Skeletal muscle satellite cell (primary cell): ENCODE results near the gene LMO7. TPM values are rescaled to one million over a fixed set of nuclear protein-coding genes. Genes with fewer than 3 reads are reported as not detected.
A peak's percentile ranks its signal among the peaks of the same experiment; 100 is the strongest.

Experiments
- H3K27me3 ChIP-seq: 2 replicates; pipeline ENCODE4 v1.7.0; 2013; ENCODE audit warnings: low read length; ENCODE audit not compliant: control insufficient read depth, insufficient read depth
- H3K36me3 ChIP-seq: 2 replicates; pipeline ENCODE4 v1.7.0; 2013; ENCODE audit warnings: mild to moderate bottlenecking, control low read depth, low read length; ENCODE audit not compliant: insufficient read depth
- H3K4me1 ChIP-seq: 2 replicates; pipeline ENCODE4 v1.7.0; 2013; ENCODE audit warnings: low read length; ENCODE audit not compliant: control insufficient read depth, insufficient read depth
- H3K4me2 ChIP-seq: 2 replicates; pipeline ENCODE4 v1.7.0; 2013; ENCODE audit warnings: mild to moderate bottlenecking, low read length
- H3K4me3 ChIP-seq: 2 replicates; pipeline ENCODE4 v1.7.0; 2013; ENCODE audit warnings: low read length
- H3K9ac ChIP-seq: 2 replicates; pipeline ENCODE4 v1.7.0; 2013; ENCODE audit warnings: mild to moderate bottlenecking, low read depth, low read length, moderate library complexity
- H3K9me3 ChIP-seq: replicated peaks from 2 replicates; pipeline ENCODE4 v1.7.0; 2013; ENCODE audit warnings: mild to moderate bottlenecking, control low read depth, low read length
- total RNA-seq: library from RNA; depleted of rRNA; stranded (reverse); fragments of >200 nt; gene quantifications from 2 replicates; pipeline ENCODE4 v1.2.3, GENCODE V29; 2012; rRNA removed

Gene LMO7
- total RNA-seq = 24.6 and 61.4 TPM in 2 replicates

DNA sequence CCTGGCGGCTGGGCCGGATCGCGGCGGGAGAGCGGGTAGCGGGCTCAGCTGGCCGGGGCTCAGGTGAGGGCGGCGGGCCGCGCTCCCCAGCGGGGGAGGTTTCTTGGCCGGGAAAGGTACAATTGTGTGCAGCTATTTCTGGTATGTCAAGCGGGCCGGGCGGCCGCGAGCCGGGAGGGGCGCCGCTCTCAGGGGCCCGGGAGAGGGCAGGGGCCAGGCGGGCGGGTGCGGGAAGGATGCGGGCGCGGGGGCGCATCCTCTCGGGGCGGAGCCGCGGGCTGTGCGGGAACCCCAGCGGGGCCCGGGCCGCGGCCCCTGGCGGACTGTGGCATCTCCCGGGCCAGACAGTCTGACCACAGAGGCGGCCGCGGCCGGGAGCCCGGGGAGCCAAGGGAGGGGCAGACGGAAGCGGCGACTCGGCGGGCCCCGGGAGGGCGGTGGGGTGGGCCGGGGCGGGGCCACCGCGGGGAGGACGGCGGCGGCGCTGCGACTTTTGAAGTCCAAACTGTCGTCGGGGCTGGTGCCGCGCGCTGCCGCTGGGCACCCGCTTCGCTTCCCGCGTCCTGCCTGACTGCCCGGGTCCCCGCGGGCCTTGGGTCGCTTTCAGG, at the start of gene LMO7:
Gene LMO7 (plus strand): TSS at position 503 of the 608 bp plus-strand sequence. CDS start 328 bp downstream, outside the sequence.
- no peaks in the 10 kb centered on the region for H3K27me3 ChIP-seq

DNA sequence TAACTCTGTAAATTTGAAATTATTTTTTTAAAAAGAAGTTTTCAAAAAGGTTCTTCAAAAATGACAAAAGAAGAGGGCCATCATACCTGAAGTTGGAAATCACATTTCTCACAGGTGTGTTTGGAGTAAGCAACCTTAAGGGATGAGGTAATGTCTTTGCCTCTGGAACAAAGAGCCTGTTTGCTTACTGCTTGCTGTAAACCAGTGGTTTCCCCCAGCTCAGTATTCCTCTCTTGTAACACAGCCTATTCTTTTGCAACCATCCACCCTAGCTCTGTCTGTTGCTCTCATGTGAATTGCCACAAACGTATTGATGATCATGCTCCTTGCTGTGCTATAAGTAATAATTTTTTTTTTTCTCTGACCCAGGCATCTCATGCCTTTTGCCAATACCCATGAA, 48.5 kb upstream of the LMO7 start:
- H3K4me2 ChIP-seq = no peak overlapping the region
- peaks cover 31% of the 10 kb centered on the region for H3K36me3 ChIP-seq
- H3K9me3 ChIP-seq = peaks cover 4% of the 10 kb centered on the region
- H3K4me3 ChIP-seq = no peak overlapping the region
- H3K27me3 ChIP-seq = no peaks in the 10 kb centered on the region
- H3K4me1 ChIP-seq = no peaks in the 10 kb centered on the region
- H3K9ac ChIP-seq = no peak overlapping the region

More for the DNA sequence above, at the start of gene LMO7:
- Histone ChIP-seq H3K9me3 (no peaks in the 10 kb centered on the region), H3K36me3 (peaks cover 24% of the 10 kb centered on the region), H3K4me2 (peak within 1 kb of the TSS; percentile 88), H3K4me1 (peaks cover 48% of the 10 kb centered on the region), H3K9ac (peak within 1 kb of the TSS; percentile 93), H3K4me3 (peak within 1 kb of the TSS; percentile 97)

DNA sequence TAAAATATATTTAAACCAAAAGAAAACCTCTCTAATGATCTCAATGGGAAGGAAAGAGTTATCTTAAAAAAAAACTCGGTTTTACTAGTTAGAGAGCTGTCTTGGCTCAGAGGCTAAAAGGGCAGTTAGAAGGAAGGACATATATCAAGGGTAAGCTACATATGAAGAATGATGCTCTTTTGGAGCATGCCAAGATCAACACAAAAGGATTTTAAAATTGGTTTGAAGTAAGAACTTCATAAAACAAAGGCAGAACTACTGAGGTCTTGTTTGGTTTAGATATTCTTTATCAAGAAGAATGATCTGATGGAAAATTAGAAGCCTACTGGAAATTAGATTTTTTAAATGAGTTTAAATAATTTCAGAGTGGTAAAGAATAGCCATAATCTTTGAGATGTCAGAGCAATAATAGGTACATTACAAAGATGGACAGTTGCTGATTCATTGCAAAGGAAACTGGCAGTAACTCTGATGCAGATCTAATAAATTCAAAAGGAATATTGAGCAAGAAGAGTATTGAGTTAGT, 39.4 kb upstream of the LMO7 start:
- H3K9me3 ChIP-seq = no peaks in the 10 kb centered on the region

DNA sequence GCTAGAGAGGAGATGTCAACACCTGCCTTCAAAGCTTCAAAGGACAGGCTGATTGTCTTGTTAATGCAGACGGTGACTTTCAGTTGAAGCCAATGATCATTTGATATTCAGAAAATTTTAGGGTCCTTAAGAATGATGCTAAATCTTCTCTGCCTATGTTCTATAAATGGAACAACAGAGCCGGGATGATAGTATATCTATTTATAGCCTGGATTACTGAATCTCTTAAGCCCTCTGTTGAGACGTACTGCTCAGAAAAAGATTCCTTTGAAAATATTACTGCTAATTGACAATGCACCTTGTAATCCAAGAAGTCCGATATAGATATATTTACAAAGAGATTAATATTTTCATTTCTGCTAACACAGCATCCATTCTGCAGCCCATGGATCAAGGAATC, 35.8 kb upstream of the LMO7 start:
- no peak overlapping the region for H3K9ac ChIP-seq
- peaks cover 24% of the 10 kb centered on the region for H3K4me1 ChIP-seq
- H3K27me3 ChIP-seq = no peaks in the 10 kb centered on the region
- no peak overlapping the region for H3K4me3 ChIP-seq
- no peak overlapping the region for H3K4me2 ChIP-seq
- peaks cover 3% of the 10 kb centered on the region for H3K36me3 ChIP-seq
- no peaks in the 10 kb centered on the region for H3K9me3 ChIP-seq

More for the DNA sequence above, 39.4 kb upstream of the LMO7 start:
- H3K4me1 ChIP-seq = peaks cover 19% of the 10 kb centered on the region
- peaks cover 2% of the 10 kb centered on the region for H3K36me3 ChIP-seq
- no peak overlapping the region for H3K4me3 ChIP-seq
- no peak overlapping the region for H3K4me2 ChIP-seq
- no peaks in the 10 kb centered on the region for H3K27me3 ChIP-seq
- H3K9ac ChIP-seq = no peak overlapping the region

DNA sequence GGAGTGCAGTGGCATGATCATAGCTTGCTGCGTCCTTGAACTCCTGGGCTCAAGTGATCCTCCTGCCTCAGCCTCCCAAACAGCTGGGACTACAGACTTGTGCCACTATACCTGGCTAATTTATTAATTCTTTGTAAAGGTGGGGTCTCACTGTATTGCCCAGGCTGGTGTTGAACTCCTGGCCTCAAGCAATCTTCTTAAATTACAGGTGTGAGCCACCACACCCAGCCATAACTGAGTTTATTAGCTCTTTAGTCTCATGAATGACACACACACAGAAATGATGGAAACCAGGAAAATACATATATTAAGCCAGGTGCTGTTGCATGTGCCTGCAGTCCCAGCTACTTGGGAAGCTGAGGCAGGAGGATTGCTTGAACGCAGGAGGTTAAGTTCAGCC, 33.1 kb upstream of the LMO7 start:
- no peaks in the 10 kb centered on the region for H3K27me3 ChIP-seq
- no peak overlapping the region for H3K4me2 ChIP-seq
- H3K9ac ChIP-seq = no peak overlapping the region
- no peaks in the 10 kb centered on the region for H3K9me3 ChIP-seq
- peaks cover 17% of the 10 kb centered on the region for H3K4me1 ChIP-seq
- peaks cover 16% of the 10 kb centered on the region for H3K36me3 ChIP-seq
- no peak overlapping the region for H3K4me3 ChIP-seq

DNA sequence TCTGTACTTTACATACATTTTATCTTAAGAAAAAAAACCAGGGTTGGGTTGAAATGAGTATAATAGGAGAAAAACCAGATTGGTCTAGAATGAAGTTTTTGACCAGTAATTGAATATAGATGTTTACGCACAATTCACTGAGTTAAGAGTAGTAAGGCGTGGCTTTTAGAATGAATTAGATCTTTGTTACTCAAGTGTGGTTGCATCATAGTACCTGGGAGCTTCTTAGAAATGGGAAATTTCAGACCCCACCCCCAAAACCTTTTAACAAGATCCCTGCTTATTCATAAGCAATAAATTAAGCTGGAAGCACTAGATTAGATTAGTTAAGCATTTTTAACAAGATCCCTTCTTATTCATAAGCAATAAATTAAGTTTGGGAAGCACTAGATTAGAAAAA, 28.7 kb upstream of the LMO7 start:
- peaks cover under 1% of the 10 kb centered on the region for H3K4me1 ChIP-seq
- H3K4me3 ChIP-seq = no peak overlapping the region
- H3K9ac ChIP-seq = no peak overlapping the region
- no peaks in the 10 kb centered on the region for H3K27me3 ChIP-seq
- no peak overlapping the region for H3K4me2 ChIP-seq
- peaks cover 16% of the 10 kb centered on the region for H3K36me3 ChIP-seq
- no peaks in the 10 kb centered on the region for H3K9me3 ChIP-seq

DNA sequence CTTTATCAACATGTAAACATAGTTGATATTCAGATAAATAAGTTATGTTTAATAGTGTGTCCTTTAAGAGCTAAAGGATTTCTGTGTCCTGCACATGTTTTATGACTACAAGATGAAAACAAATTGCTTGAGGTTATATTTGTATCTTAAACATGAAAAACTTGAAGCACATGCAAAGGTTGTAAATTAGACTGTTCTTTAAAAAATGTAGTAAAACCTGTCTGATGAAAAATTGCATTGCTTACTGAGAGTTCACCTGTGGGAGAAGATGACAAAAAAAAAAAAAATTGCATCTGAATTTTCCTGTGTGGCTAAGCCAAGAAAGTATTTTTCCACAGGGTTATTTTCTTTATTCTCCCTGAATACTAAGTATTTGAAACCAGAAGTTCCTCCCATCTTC, 25.7 kb upstream of the LMO7 start:
- Histone ChIP-seq H3K4me2 (no peak overlapping the region), H3K36me3 (peaks cover 12% of the 10 kb centered on the region), H3K4me3 (no peak overlapping the region), H3K27me3 (no peaks in the 10 kb centered on the region), H3K9ac (no peak overlapping the region), H3K9me3 (no peaks in the 10 kb centered on the region), H3K4me1 (no peaks in the 10 kb centered on the region)

DNA sequence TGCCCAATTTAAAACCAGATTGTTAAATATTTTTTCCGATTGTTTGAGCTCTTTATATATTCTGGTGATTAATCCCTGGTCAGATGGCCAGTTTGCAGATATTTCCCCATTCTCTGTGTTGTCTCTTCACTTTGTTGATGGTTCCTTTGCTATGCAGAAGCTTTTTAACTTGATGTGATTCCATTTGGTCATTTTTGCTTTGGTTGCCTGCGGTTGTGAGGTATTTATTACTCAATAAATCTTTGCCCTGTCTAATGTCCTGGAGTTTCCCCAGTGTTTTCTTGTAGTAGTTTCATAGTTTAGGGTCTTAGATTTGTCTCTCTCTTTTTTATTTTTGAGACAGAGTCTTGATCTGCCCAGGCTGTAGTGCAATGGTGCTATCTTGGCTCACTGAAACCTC, 23.8 kb upstream of the LMO7 start:
- H3K4me3 ChIP-seq = no peak overlapping the region
- no peaks in the 10 kb centered on the region for H3K27me3 ChIP-seq
- H3K4me2 ChIP-seq = no peak overlapping the region
- no peak overlapping the region for H3K9ac ChIP-seq
- H3K4me1 ChIP-seq = no peaks in the 10 kb centered on the region
- peaks cover 7% of the 10 kb centered on the region for H3K36me3 ChIP-seq
- H3K9me3 ChIP-seq = no peaks in the 10 kb centered on the region

DNA sequence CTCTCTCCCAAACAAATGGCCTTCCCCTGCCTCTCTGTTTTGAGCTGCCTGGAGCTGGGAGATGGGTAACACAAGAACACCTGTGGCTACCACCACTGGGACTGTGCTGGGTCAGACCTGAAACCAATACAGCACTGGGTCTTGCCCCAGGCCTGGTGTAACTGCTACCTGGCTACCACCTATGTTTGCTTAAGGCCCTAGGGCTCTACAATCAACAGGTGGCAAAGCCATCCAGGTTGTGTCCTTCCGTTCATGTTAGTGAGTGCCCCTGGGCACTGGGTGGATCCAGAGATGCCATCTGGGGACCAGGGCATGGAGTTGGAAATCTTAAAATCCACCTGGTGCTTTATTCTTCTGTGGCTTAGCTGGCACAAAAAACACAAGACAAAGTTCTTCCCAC, 18.9 kb upstream of the LMO7 start:
- H3K9ac ChIP-seq = no peak overlapping the region
- H3K4me3 ChIP-seq = no peak overlapping the region
- H3K4me2 ChIP-seq = no peak overlapping the region
- peaks cover 15% of the 10 kb centered on the region for H3K36me3 ChIP-seq
- peaks cover 26% of the 10 kb centered on the region for H3K4me1 ChIP-seq
- H3K9me3 ChIP-seq = no peaks in the 10 kb centered on the region
- H3K27me3 ChIP-seq = no peaks in the 10 kb centered on the region

DNA sequence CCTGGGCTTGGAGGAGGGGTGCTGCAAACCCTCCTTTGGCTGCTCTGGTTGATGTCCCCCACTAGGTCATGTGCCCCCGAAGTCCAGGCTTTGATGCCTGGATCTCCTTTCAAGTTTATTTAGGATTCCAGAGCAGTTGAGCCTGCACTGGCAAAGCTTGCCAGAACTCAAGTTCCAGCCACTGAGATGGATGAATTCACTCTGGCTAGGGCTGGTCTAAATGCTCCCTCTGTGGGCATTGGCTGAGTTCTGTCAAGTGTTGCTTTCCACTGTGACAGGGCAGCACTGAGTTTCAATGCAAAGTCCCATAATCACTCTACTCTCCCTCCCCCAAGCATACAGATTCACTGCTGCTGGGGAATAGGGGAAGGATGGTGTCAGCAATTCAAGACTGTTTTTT, 17.8 kb upstream of the LMO7 start:
- no peak overlapping the region for H3K4me3 ChIP-seq
- H3K9ac ChIP-seq = no peak overlapping the region
- H3K9me3 ChIP-seq = no peaks in the 10 kb centered on the region
- H3K4me1 ChIP-seq = peaks cover 37% of the 10 kb centered on the region
- H3K36me3 ChIP-seq = peaks cover 15% of the 10 kb centered on the region
- H3K27me3 ChIP-seq = no peaks in the 10 kb centered on the region
- no peak overlapping the region for H3K4me2 ChIP-seq

DNA sequence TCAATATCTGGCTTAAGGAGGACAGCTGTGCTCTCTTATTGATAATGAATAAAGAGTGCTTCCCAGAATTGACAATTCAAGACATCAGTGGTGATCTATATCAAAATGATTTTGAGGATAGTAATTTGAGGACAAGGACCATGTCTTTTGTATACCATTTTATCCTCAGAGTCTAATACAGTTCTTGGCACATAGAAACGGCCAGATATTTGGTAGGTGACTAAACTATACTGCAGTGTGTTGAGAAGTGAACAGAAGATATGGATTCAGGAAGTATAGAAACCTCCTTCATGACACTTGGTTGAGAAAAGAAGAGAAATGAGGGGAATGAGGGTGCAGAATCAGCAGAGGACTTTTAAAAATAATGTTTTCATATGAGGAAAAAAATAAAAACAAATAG, 16.1 kb upstream of the LMO7 start:
- H3K27me3 ChIP-seq = no peaks in the 10 kb centered on the region
- no peaks in the 10 kb centered on the region for H3K9me3 ChIP-seq
- H3K9ac ChIP-seq = peak overlapping the region; percentile 73
- peak overlapping the region; percentile 63 for H3K4me2 ChIP-seq
- no peak overlapping the region for H3K4me3 ChIP-seq
- H3K4me1 ChIP-seq = peaks cover 44% of the 10 kb centered on the region
- peaks cover 20% of the 10 kb centered on the region for H3K36me3 ChIP-seq

DNA sequence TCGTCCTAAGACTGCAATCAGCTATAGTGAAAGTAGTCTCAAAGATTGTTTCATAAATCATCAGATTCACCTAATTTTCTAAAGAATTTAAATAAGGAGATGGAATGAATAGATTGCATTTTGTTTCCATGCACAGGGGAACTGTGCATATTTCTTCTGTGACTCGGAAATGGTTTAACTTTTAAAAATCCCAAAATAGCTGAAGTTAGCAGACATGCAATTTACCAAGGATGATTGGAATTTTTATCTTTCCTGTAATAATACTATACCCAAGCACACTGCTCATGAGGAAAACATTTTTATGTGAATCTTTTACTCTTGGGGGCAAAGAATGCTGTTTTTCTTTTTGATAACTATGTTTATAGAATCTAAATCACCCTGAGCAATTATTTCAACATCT, 15.0 kb upstream of the LMO7 start:
- Histone ChIP-seq H3K4me1 (peaks cover 44% of the 10 kb centered on the region), H3K36me3 (peaks cover 29% of the 10 kb centered on the region), H3K9ac (peak overlapping the region; percentile 73), H3K4me2 (peak overlapping the region; percentile 63), H3K9me3 (no peaks in the 10 kb centered on the region), H3K27me3 (no peaks in the 10 kb centered on the region), H3K4me3 (peak overlapping the region; percentile 50)
